GM10266 (cell line): ENCODE data around the gene SPIRE1.

Source experiments
- DNase-seq: peaks from one replicate; pipeline ENCODE4 v3.0.0; 2012; ENCODE audit errors: extremely low spot score
- TF ChIP-seq, protein P1 (sequence below): IDR thresholded peaks from 2 replicates; pipeline ENCODE4 v1.5.1; 2012; ENCODE audit warnings: mild to moderate bottlenecking, low read depth; ENCODE audit not compliant: control insufficient read depth, insufficient read depth; ENCODE audit errors: missing control alignments

The SPIRE1 gene

DNA sequence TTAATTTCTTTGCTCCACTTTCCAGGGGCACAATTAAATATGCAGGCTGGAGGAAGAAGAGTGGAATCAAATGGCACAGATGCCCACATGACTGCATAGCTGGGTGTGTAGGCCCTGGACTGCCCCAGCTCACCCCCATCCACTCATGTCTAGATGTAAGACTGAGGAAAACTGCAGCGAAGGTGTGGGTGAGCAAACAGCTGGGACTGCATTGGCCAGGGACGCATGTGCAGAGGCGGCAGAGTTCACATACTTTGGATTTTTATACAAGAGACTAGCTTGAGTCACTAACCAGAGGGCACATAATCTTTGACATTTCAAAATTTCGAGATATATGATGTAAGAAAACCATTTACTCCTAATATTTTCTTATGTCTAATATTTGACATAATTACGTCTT, 60.1 kb downstream of the SPIRE1 start:
- DNase-seq = no peak
- TF ChIP-seq, protein P1, sequence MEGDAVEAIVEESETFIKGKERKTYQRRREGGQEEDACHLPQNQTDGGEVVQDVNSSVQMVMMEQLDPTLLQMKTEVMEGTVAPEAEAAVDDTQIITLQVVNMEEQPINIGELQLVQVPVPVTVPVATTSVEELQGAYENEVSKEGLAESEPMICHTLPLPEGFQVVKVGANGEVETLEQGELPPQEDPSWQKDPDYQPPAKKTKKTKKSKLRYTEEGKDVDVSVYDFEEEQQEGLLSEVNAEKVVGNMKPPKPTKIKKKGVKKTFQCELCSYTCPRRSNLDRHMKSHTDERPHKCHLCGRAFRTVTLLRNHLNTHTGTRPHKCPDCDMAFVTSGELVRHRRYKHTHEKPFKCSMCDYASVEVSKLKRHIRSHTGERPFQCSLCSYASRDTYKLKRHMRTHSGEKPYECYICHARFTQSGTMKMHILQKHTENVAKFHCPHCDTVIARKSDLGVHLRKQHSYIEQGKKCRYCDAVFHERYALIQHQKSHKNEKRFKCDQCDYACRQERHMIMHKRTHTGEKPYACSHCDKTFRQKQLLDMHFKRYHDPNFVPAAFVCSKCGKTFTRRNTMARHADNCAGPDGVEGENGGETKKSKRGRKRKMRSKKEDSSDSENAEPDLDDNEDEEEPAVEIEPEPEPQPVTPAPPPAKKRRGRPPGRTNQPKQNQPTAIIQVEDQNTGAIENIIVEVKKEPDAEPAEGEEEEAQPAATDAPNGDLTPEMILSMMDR = no peak

GRCh38 chr18:12595571-12596255, 62.2 kb downstream of the SPIRE1 start:
- TF ChIP-seq, protein P1 = no peak
- no peak for DNase-seq

- DNase-seq = no peak
- TF ChIP-seq, protein P1 = no peak
Observed at GRCh38 chr18:12593866-12594265, 64.0 kb downstream of the SPIRE1 start.

GRCh38 chr18:12592597-12593127, 65.2 kb downstream of the SPIRE1 start:
- DNase-seq = no peak
- TF ChIP-seq, protein P1 = no peak

DNA sequence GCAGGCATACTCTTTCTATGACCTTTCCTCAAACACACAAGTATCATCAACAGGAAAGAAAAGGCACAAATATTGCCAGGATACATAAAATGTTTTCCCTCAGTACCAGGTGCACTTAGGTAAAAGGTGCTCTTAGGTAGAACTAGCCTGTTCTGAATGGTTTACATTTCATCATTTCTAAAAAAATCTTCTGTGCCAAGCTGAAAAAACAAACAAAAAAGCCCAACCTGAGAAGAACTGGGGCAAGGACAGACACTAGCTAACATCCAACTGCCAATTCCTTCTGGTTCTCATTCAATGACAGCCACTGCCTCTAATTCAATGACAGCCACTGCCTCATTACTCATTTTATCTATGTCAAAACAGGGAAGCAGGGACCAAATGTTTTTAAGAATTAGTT, 68.5 kb downstream of the SPIRE1 start:
- TF ChIP-seq, protein P1 = no peak
- DNase-seq = no peak

DNA sequence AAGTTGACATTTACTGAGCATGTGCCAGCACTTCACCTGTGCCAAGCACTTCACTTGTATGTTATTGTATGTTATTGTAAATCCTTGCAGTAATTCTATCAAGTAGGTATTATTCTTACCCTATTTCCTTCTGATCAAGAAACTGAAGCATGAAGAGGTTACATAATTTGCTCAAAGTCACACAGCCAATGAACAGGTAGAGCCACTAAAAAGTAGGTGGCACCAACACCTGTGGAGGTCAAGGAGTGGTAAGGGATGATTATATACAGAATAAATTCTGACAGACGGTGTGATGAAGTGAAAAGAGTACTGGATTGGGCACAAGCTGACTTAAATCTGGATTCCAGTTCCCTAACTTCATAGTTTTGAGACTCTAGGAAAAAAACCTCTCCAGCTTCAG, 71.0 kb downstream of the SPIRE1 start:
- no peak for DNase-seq
- TF ChIP-seq, protein P1 = no peak

DNA sequence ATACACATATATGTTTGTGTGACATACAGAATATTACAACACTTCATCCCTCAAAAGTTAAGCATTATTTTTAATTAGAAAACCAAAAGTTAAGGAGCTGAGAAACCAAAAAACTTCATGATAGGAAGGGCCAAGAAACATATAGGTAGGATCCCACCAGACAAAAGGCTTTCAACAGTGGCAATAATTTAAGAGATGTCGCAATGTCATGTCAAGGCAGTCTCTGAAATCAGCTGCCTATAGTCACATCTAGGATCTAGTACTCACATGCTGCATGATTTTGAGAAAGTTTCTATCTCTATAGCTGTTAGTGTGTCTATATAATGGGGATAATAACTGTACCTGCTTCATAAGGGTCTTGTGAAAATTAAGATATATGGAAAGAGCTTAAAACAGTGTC, 72.7 kb downstream of the SPIRE1 start:
- TF ChIP-seq, protein P1 = no peak
- no peak for DNase-seq
